ENCODE measurements around the gene SPAG17. TPM values are rescaled to one million over a fixed set of nuclear protein-coding genes. Genes with fewer than 3 reads are reported as not detected.

Gene SPAG17
- total RNA-seq, 1 experiment from 2014 or later, result 0.33 TPM

- no peaks in the 10 kb centered on the region for H3K36me3 Mint-ChIP-seq (ENCODE audit: insufficient read depth, unreplicated experiment)
- no peaks in the 10 kb centered on the region for H3K27me3 Mint-ChIP-seq (ENCODE audit: unreplicated experiment)
- TF ChIP-seq CTCF (IDR thresholded peaks at IDR 0.05; ENCODE audit: unreplicated experiment), result no peak
- no TSS peak for BruUV-seq (replicated peaks)
- CTCF ChIA-PET, result no interaction called here
- no peak overlapping the region for H3K4me3 Mint-ChIP-seq (ENCODE audit: low read depth, unreplicated experiment)
- peaks cover 7% of the 10 kb centered on the region for H3K9me3 Mint-ChIP-seq (ENCODE audit: low read depth, unreplicated experiment)
- intact Hi-C loops (cut with micrococcal nuclease; ENCODE audit: unreplicated experiment), result no loop called here
- no peak for DNase-seq
- H3K4me1 Mint-ChIP-seq (ENCODE audit: low read depth, unreplicated experiment), result no peaks in the 10 kb centered on the region
- no peak overlapping the region for H3K27ac Mint-ChIP-seq (ENCODE audit: unreplicated experiment)
These were observed 17.1 kb upstream of the SPAG17 start for GRCh38 chr1:118202076-118202608.

GRCh38 chr1:118201524-118201923 lies 16.5 kb upstream of the SPAG17 start:
- H3K4me1 Mint-ChIP-seq (ENCODE audit: low read depth, unreplicated experiment), result no peaks in the 10 kb centered on the region
- TF ChIP-seq CTCF (IDR thresholded peaks at IDR 0.05; ENCODE audit: unreplicated experiment), result no peak
- no peaks in the 10 kb centered on the region for H3K36me3 Mint-ChIP-seq (ENCODE audit: insufficient read depth, unreplicated experiment)
- DNase-seq, result no peak
- no TSS peak for BruUV-seq (replicated peaks)
- no peak overlapping the region for H3K4me3 Mint-ChIP-seq (ENCODE audit: low read depth, unreplicated experiment)
- peaks cover 7% of the 10 kb centered on the region for H3K9me3 Mint-ChIP-seq (ENCODE audit: low read depth, unreplicated experiment)
- CTCF ChIA-PET, result no interaction called here
- no peak overlapping the region for H3K27ac Mint-ChIP-seq (ENCODE audit: unreplicated experiment)
- H3K27me3 Mint-ChIP-seq (ENCODE audit: unreplicated experiment), result no peaks in the 10 kb centered on the region
- intact Hi-C loops (cut with micrococcal nuclease; ENCODE audit: unreplicated experiment), result no loop called here

- intact Hi-C loops (cut with micrococcal nuclease; ENCODE audit: unreplicated experiment), result no loop called here
- peaks cover 7% of the 10 kb centered on the region for H3K9me3 Mint-ChIP-seq (ENCODE audit: low read depth, unreplicated experiment)
- DNase-seq, result no peak
- CTCF ChIA-PET, result no interaction called here
- H3K36me3 Mint-ChIP-seq (ENCODE audit: insufficient read depth, unreplicated experiment), result no peaks in the 10 kb centered on the region
- H3K27ac Mint-ChIP-seq (ENCODE audit: unreplicated experiment), result no peak overlapping the region
- no peak overlapping the region for H3K4me3 Mint-ChIP-seq (ENCODE audit: low read depth, unreplicated experiment)
- BruUV-seq (replicated peaks), result no TSS peak
- no peaks in the 10 kb centered on the region for H3K27me3 Mint-ChIP-seq (ENCODE audit: unreplicated experiment)
- H3K4me1 Mint-ChIP-seq (ENCODE audit: low read depth, unreplicated experiment), result no peaks in the 10 kb centered on the region
- no peak for TF ChIP-seq CTCF (IDR thresholded peaks at IDR 0.05; ENCODE audit: unreplicated experiment)
These were observed 15.8 kb upstream of the SPAG17 start for GRCh38 chr1:118200836-118201235.

- Mint-ChIP-seq H3K9me3 (ENCODE audit: low read depth, unreplicated experiment) (no peaks in the 10 kb centered on the region), H3K27me3 (ENCODE audit: unreplicated experiment) (no peaks in the 10 kb centered on the region), H3K4me1 (ENCODE audit: low read depth, unreplicated experiment) (peaks cover 3% of the 10 kb centered on the region), H3K27ac (ENCODE audit: unreplicated experiment) (no peak overlapping the region), H3K4me3 (ENCODE audit: low read depth, unreplicated experiment) (no peak overlapping the region), H3K36me3 (ENCODE audit: insufficient read depth, unreplicated experiment) (no peaks in the 10 kb centered on the region)
- BruUV-seq (replicated peaks), result no TSS peak
- no peak for DNase-seq
- CTCF ChIA-PET, result no interaction called here
- intact Hi-C loops (cut with micrococcal nuclease; ENCODE audit: unreplicated experiment), result no loop called here
- TF ChIP-seq CTCF (IDR thresholded peaks at IDR 0.05; ENCODE audit: unreplicated experiment), result no peak
These were observed 5.5 kb upstream of the SPAG17 start for GRCh38 chr1:118190561-118190960.
